Measurements from ENCODE around the gene NAA40. TPM values are rescaled to one million over a fixed set of nuclear protein-coding genes. Genes with fewer than 3 reads are reported as not detected.

The NAA40 gene
- total and polyA plus RNA-seq, 2 of the 13 experiments (the other 11 are each of a cell fraction or from before 2014, with no cell fraction given) = 11.1 to 17.9 TPM

DNA sequence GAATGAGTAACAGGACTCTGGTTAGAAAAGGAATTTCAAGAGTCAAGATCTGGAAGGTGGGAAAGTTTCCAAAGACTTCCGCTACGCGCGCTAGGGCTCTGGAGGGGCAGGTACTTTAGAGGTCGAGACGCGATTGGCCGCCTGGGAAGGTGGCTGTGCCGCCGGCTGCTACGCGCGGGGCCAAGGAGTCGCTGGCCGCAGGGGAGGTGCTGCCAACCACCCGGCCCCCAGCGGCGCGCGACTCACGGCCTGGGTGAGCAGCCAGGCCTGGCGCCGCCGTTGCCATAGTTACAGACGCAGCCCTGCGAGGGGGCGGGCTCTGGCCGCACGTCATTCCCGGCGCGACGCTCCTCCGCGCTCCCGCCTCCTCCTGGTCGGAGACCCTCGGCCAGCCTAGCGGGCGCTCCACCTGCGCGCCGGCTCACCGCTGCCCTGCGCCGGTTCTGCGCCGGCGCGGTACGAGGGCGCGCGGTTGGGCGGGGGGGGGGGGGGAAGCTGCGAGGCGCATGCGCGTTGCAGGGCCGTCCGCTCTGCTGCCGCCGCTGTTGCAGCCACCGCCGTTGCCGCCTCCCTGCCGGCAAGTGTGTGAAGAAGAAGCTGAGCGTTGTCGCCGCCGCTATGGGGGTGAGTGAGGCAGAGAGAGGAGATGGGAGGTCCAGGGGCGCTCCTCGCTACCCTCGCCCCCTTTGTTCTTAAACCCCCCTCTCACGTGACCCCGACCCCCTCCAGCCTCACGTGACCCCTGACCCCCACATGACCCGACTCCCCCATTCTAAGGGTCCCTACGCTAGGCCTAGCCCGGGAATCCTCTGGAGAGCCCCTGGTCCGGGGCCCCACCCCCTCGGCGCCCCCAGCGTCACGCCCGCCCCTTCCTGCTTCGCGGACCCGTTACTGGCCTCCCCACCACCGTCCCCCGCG is at the start of gene NAA40 (continued):
- TF ChIP-seq, protein P1, sequence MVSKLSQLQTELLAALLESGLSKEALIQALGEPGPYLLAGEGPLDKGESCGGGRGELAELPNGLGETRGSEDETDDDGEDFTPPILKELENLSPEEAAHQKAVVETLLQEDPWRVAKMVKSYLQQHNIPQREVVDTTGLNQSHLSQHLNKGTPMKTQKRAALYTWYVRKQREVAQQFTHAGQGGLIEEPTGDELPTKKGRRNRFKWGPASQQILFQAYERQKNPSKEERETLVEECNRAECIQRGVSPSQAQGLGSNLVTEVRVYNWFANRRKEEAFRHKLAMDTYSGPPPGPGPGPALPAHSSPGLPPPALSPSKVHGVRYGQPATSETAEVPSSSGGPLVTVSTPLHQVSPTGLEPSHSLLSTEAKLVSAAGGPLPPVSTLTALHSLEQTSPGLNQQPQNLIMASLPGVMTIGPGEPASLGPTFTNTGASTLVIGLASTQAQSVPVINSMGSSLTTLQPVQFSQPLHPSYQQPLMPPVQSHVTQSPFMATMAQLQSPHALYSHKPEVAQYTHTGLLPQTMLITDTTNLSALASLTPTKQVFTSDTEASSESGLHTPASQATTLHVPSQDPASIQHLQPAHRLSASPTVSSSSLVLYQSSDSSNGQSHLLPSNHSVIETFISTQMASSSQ (IDR thresholded peaks at IDR 0.05; ENCODE audit: low read depth) = no peak
- TF ChIP-seq, protein P1 (CRISPR knock-in tag; IDR thresholded peaks at IDR 0.05; ENCODE audit: borderline replicate concordance) = 0 out of 2 replicates have a peak, but pooled peaks have one; percentile 42
- TF ChIP-seq YEATS4 (CRISPR knock-in tag; IDR thresholded peaks at IDR 0.05; ENCODE audit: borderline replicate concordance) (peak; percentile 46; the same call in 1 of the 2 replicates), KDM4B (CRISPR knock-in tag; IDR thresholded peaks at IDR 0.05) (no peak), ZBTB38 (CRISPR knock-in tag; IDR thresholded peaks at IDR 0.05) (peak; percentile 77), HMG20B (CRISPR knock-in tag; conservative IDR thresholded peaks at IDR 0.05) (0 out of 2 replicates have a peak, but pooled peaks have one; percentile 24), KDM5A (IDR thresholded peaks at IDR 0.05; ENCODE audit: borderline replicate concordance, low read length) (no peak), RXRA (CRISPR knock-in tag; IDR thresholded peaks at IDR 0.05) (peak; percentile 45), MTF2 (CRISPR knock-in tag; IDR thresholded peaks at IDR 0.05; ENCODE audit: borderline replicate concordance) (no peak), KMT2B (CRISPR knock-in tag; IDR thresholded peaks at IDR 0.05) (peak; percentile 54; the same call in 1 of the 2 replicates), NFYB (CRISPR knock-in tag; IDR thresholded peaks at IDR 0.05) (peak; percentile 69), ZEB1 (IDR thresholded peaks at IDR 0.05; ENCODE audit: insufficient replicate concordance, low read depth) (peak; percentile 18), ZBTB3 (CRISPR knock-in tag; IDR thresholded peaks at IDR 0.05; ENCODE audit: borderline replicate concordance, low read depth) (no peak), ZNF839 (CRISPR knock-in tag; IDR thresholded peaks at IDR 0.05; ENCODE audit: borderline replicate concordance) (0 out of 2 replicates have a peak, but pooled peaks have one; percentile 4), HCFC1 (IDR thresholded peaks at IDR 0.05; ENCODE audit: low read depth, low read length) (peak; percentile 71)
- TF ChIP-seq, protein P2, sequence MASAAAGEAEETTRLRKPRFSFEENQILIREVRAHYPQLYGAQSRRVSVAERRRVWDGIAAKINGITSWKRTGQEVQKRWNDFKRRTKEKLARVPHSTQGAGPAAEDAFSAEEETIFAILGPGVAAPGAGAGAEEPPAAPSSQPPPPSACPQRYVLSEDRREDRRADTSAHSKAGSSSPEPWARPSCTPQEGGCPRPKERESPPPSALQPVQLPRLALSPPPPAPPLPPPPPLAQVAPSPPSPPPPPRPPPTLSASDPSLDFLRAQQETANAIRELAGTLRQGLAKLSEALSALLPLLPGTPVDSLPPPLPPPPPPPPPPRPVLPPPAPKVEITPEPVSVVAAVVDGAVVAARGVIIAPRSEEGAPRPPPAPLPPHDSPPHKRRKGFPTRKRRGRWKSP (CRISPR knock-in tag; IDR thresholded peaks at IDR 0.05) = peak; percentile 95
- TF ChIP-seq, protein P3, sequence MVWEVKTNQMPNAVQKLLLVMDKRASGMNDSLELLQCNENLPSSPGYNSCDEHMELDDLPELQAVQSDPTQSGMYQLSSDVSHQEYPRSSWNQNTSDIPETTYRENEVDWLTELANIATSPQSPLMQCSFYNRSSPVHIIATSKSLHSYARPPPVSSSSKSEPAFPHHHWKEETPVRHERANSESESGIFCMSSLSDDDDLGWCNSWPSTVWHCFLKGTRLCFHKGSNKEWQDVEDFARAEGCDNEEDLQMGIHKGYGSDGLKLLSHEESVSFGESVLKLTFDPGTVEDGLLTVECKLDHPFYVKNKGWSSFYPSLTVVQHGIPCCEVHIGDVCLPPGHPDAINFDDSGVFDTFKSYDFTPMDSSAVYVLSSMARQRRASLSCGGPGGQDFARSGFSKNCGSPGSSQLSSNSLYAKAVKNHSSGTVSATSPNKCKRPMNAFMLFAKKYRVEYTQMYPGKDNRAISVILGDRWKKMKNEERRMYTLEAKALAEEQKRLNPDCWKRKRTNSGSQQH (CRISPR knock-in tag; IDR thresholded peaks at IDR 0.05; ENCODE audit: low read depth) = 0 out of 2 replicates have a peak, but pooled peaks have one; percentile 44
- TF ChIP-seq, protein P4, sequence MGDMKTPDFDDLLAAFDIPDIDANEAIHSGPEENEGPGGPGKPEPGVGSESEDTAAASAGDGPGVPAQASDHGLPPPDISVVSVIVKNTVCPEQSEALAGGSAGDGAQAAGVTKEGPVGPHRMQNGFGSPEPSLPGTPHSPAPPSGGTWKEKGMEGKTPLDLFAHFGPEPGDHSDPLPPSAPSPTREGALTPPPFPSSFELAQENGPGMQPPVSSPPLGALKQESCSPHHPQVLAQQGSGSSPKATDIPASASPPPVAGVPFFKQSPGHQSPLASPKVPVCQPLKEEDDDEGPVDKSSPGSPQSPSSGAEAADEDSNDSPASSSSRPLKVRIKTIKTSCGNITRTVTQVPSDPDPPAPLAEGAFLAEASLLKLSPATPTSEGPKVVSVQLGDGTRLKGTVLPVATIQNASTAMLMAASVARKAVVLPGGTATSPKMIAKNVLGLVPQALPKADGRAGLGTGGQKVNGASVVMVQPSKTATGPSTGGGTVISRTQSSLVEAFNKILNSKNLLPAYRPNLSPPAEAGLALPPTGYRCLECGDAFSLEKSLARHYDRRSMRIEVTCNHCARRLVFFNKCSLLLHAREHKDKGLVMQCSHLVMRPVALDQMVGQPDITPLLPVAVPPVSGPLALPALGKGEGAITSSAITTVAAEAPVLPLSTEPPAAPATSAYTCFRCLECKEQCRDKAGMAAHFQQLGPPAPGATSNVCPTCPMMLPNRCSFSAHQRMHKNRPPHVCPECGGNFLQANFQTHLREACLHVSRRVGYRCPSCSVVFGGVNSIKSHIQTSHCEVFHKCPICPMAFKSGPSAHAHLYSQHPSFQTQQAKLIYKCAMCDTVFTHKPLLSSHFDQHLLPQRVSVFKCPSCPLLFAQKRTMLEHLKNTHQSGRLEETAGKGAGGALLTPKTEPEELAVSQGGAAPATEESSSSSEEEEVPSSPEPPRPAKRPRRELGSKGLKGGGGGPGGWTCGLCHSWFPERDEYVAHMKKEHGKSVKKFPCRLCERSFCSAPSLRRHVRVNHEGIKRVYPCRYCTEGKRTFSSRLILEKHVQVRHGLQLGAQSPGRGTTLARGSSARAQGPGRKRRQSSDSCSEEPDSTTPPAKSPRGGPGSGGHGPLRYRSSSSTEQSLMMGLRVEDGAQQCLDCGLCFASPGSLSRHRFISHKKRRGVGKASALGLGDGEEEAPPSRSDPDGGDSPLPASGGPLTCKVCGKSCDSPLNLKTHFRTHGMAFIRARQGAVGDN (CRISPR knock-in tag; IDR thresholded peaks at IDR 0.05) = peak; percentile 71
